Left renal cortex interstitium (tissue), 4 donors: ENCODE results near the gene DRGX. TPM values are rescaled to one million over a fixed set of nuclear protein-coding genes. Genes with fewer than 3 reads are reported as not detected.

Experiments used
- DNase-seq, 4 donors: peaks; one replicate each; pipeline ENCODE4 v3.0.0-alpha.2; 2013; ENCODE audit warnings: low read depth in 4 of 4, low spot score in 2 of 4, missing footprints in 1 of 4
- polyA plus RNA-seq, 4 donors: library from polyadenylated mRNA; unstranded; fragments of 120-200 nt; gene quantifications; one replicate each; pipeline ENCODE4 v1.2.1, GENCODE V29; 2013; ENCODE audit not compliant: insufficient read length in 4 of 4

Gene DRGX
- polyA plus RNA-seq, 4 donors = 0.14 TPM; not detected in 3

DNA sequence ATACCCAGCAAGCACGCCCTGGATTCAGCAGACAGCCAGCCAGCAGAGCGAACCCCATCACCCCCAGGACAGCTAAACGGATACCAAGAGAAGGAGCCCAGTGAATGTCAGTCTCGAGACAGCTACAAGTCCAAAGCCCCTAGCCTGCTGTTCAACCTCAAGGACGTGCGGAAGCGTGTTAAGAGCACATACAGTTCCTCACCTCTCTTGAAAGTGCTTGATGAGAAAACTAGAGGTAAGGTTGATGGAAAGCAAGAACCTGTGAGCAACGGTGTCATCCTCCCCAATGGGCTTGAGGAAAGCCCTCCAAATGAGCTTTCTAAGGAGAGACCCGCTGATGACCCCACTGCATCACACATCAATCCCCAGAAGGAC, 72.0 kb downstream of the DRGX start:
- no peak for DNase-seq

DNA sequence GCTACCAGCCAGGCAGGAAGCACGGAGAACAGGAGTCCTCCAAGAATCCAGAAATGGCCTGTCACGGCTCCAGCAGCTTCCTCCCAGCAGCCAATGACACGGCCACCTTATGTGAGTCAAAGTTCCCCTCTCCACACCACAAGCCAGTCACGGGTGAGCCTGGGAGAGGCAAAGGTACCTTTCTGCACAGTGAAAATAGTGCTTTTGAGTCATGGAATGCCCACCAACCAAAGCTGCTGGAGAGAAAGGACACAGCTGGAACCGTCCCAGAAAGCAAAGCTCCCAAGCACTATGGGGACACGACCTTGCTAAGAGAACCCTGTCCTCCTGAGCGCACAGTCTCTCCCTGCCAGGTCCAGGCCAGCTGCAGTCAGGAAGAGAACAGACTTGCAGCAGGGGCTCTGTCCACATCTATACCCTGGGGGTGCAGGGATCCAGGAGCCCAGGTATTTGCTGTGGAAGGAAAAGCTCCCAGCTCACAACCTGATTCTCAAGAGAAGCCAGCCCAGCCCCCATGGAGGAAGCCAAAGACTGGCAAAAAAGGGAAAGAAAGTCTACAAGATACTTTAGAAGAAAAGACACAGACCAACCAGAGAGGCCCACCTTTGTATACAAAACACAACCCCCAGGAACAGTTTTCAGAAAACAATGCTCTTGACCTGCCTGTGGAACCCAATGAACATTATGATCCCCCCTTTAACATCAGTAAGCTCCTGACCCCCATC, 72.6 kb downstream of the DRGX start:
- no peak for DNase-seq

DNA sequence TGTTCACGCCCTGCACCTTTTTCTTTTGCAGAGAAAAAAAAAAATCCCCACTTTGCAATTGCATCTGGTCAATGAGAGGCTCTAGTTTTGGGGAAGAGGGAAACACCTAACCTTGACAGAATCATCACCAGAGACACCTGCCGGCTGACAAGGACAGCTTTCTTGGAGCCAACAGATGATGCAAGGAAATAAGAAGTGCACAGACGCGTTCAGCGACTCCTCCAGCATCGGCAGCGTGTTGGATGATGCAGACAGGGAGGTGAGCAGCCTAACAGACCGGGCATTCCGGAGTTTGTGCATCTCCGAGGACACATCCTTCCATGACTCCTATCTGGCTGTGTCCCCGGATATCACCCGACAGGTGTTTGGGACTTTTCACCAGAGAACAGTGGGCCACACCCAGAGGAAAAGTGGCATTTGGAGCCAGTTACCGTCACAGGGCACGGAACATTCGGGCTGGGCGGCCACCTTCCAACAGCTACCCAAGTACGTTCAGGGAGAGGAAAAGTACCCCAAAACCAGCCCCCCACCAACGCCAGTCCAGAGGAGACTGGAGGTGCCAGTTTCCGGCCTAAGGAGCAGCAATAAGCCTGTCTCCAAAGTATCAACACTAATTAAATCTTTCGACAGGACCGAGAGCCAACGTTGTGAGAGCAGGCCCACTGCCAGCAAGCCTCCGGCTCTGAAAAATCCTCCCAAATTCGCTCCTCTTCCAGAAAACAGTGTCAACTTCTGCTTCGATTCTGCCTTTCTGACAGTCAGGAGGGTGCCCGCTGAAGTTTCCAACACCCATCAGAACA, 73.3 kb downstream of the DRGX start:
- DNase-seq = no peak

DNA sequence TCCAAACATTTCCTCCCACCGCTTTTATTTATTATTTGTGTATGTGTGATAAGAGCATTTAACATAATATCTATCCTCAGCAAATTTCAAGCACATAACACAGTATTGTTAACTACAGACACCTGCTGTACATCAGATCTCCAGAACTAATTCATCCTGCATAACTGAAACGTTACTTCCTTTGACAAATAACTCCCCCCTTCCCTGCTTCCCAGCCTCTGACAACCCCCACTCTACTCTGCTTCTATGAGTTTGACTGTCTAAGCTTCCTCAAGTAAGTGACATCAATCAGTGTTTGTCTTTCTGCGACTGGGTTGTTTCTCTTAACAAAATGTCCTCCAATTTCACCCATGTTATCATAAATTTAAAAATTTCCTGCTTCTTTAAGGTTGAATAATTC, 74.9 kb downstream of the DRGX start:
- no peak for DNase-seq

DNA sequence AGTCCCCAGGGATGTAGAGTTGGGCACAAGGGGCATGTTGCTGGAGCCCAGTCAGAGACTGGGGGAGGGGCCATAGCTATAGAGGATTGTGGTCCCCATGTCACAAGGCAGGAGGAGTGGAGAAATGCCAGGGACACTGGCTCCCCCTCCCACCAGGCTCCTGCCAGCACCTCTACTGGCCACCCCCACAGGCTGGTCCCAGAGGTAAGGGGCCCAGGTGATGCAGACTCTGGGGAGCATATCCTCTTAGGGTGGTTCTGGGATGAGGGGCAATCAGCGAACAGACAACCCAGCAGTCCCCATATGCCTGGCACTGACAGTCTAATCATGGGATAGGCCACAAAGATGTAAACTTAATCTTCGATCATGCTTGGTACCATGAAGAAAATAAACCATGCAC, 75.7 kb downstream of the DRGX start:
- DNase-seq = no peak

DNA sequence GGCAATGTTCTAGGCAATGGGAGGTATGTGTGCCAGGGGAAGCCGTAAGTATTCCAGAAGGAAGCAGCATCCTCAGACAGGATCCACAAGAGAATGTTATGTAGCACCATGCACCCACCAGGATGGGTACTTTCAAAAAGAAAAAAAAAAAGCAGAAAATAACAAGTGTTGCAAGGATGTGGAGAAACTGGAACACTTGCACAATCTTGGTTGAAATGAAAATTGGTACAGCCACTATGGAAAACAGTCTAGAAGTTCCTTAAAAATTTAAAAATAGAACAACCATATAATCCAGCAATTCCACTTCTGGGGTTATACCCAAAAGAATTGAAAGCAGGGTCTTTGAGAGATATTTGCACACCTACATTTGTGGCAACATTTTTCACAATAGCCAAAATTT, 76.7 kb downstream of the DRGX start:
- DNase-seq = no peak

DNA sequence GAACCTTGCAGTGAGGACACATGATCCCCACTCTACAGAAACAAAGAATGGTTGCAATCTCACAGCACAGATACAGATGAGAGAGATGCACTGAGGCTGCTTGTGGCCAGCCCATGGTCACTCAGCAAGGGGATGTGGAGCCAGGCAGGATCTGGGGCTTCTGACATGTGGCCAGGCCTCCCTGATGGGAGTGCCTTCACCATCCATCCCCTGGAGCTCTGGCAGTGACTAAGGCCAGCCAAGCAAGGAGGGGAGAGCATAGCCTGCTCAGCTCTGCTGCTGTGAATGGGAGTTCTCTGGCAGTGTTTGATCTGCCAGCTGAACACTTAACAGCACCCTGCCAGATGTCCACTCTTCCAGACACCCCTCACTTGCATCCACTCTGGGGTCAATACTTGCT, 77.1 kb downstream of the DRGX start:
- no peak for DNase-seq

DNA sequence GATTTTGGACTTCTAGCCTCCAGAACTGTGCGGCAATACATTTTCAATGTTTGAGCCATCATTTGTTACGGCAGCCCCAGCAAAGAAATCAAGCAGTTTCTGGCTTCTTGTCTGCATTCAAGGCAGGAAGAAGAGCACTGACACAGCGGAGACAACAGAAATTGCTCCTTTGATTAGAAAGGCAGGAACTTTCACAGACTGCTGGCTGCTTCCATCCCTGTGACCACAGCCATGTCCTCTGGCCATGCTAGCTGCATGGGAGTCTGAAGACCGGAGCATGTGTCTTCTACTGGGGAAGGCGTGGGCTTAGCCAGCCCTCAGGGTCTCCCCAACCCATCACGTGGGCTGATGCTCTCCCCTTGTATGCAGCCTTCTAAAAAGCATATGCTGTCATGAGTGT, 77.9 kb downstream of the DRGX start:
- DNase-seq = no peak

DNA sequence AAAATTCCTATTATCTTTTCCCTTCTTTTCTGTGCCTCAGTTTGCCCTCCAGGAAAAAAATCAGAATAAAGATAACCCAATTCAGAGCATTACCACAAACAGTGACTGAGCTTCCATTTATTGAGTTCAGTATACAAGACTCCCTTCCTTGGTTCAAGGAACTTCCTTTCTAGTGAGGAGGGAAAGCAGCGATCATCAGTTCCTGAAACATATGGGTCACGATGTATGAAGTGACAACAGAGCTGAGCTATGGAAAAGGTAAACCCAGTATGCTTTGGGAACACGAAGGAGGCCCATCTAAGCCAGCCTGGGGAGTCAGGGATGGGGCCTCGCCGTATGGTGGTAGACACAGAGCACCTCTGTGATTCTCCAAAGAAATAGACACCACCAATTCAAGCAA, 81.1 kb downstream of the DRGX start:
- no peak for DNase-seq

Other genes starting within 250 kb of the DRGX start
- gene TMEM273, start 207.7 kb downstream of the DRGX start, polyA plus RNA-seq = 1 to 10 TPM; 1.9 to 3.0 (median 2.5) TPM
- gene C10orf71, start 96.9 kb downstream of the DRGX start, polyA plus RNA-seq = under 1 TPM; 0.07 to 0.34 (median 0.14) TPM
- 10 to 100 TPM; 12.6 to 19.3 (median 17.4) TPM for gene ERCC6, start 143.0 kb upstream of the DRGX start, polyA plus RNA-seq
- gene SLC18A3, start 214.2 kb upstream of the DRGX start, polyA plus RNA-seq = under 1 TPM in 1 of 4 donors, not detected in 3; 0.06 TPM
- gene CHAT, start 217.9 kb upstream of the DRGX start, polyA plus RNA-seq = not detected